ENCODE measurements around the gene AUTS2. TPM values are rescaled to one million over a fixed set of nuclear protein-coding genes. Genes with fewer than 3 reads are reported as not detected.

AUTS2 gene
- total RNA-seq, 1 donor from 2014 or later: 0.20 TPM

DNA sequence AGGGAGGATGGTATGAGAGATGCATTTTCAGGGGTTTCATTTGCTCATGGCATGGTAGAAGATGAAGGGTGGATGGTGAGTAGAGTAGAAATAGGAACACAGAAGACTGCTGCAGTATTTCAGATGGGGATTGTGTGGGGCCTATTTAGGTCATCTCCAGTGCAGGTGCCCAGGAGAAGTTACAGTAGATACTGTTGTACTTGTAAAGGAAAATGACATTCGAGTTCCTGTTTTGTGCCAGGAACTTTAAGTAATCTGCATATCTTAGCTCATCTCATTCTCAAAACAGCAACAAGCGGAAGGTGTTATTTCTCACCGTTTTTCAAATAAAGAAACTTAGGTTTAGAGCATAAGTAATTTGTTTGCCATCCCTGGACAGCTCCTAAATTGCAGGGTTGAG, 156.2 kb downstream of the AUTS2 start:
- DNase-seq (ENCODE audit: low read depth, low spot score): no peak

DNA sequence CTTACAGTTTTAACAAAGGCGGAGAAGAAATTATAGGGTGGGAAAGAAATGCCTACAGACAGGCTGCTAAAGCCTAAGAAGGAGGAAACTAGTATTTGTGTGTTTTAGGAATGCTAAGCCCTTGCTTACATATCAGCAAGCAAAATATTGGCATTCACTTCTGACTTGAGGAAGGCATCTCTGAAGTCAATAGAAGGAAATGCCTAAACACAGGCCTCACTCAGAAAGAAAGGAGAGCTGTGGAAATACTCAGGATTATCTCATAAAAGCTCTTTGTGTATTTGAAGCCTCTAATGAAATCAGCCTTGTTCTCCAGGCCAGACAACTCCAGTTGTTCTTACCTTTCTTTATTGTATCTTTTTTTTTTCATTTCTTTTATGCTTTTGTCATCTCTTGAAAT, 158.0 kb downstream of the AUTS2 start:
- no peak for DNase-seq (ENCODE audit: low read depth, low spot score)

DNA sequence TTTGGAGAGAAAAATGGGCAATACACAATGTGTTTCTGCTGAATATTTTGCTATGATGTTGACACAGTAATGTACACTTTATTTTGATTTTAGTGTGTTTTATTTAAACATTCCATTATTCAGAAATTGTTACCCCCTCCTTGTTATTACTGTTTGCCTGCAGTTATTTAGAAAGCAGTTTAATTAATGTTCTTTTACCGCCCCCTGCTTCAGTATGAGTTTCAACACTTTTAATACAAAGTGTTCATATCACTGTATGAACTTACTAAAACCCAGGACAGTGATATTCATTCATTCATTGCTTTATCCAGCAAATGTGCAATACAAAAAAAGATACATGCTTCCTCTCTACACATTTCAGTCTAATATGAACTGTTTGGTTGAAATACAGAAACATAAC, 159.3 kb downstream of the AUTS2 start:
- no peak for DNase-seq (ENCODE audit: low read depth, low spot score)

DNA sequence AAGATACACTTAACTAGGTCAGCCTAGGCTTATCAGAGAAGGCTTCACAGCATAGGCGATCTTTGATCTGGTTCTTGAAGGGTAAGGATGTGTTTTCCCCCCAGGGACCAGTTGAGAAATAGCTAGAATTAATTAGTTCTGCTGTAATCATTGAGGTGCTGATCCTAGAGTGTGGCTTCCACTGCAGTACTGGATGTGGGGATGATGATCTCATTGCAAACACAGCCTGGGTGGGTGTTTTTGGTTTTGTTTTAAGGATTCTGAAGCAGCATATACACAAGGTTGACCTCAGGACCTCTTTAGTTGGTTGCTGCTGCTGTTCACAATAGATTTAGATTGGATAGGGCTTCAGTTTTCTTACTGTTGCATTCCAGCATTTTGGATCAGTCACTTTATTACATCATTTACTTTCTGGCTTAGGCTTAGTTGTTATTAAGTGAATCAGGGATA, 159.7 kb downstream of the AUTS2 start:
- no peak for DNase-seq (ENCODE audit: low read depth, low spot score)

DNA sequence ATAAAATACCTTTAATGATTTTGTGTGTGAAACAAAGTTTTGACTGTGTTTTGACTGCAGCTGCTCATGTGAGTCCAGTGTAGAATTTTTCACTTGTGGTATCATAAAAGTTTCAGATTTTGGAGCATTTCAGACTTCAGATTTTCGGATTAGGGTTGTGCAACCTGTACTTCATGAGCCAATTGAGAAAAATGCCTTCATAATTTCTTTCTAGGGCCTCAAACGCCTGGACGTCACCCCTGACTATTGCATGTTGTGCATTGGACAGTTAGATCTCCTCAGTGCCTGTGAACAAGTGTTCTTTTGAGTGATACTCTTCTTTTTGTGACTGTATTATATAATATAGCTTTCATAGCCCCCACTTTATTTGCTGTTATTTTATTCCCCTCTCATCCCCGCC, 161.1 kb downstream of the AUTS2 start:
- no peak for DNase-seq (ENCODE audit: low read depth, low spot score)

DNA sequence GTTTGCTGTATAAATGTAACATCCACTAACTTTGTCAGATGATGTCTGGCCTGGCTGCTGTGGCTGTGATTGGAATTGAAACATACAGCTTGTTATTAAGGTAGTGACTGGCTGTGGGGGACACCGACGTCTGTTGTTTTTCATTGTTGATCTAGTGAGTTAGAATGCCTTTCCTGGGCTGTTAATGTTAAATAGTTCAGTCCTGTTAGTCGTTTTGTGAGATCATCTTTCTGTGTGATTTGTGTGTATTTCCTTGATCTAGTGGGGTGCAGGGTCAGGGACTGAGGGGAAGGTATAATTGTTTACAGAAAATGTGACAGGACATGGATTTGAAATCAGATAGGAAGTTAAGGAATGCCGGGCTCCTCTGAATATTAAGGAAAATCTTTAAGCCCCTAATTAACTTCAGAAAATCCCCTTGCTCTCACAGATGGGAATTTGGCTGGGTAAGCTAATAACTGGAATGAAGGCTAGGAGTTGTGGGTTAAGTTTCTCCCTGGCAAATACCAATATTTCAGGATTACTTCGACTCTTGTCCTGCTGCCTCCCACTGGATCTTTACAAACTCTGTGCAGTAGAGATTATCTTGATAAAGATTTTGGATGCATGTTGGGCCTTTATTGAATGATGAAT, 163.1 kb downstream of the AUTS2 start:
- DNase-seq (ENCODE audit: low read depth, low spot score): no peak

DNA sequence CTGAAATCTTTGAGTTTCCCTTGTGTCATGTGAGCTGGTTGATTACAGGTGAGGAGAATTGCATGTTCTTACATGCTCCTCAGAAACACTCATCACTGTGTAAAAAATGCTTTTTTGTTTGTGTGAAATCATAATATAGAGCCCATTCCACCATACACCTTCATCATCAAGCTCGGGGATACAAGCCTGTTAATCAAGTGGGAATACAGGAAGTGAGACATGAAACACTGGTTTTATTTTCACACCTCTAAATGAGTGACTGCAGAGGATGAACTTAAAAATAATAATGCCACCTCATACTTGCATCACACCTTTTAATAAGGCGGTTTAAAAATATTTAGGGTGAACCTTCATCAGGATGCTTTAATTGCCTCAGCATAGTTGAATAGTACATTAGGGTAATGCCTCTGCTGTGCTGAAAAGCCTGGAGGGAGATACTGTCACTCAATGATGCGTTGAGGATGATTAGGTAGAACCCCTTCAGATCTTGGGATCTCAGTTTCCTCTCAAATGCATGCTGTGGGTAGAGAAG, 164.6 kb downstream of the AUTS2 start:
- DNase-seq (ENCODE audit: low read depth, low spot score): no peak

DNA sequence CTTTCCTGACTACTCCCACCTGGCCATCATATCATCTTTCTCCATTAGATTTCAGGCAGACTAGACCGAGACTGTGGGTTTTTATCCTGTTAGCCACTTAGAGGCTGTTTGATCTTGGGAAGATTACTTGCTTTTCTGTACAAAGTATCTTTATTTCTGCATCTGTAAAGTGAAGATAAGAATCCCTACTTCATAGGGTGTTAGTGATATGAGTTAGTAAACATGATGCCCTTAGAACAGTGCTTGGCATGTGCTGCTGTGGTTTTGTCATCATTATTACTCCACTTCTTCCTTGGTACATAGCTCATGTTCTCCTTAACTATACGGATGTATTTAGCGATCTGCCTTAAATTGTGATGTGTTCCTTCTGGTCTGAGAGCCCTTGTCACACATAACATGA, 165.2 kb downstream of the AUTS2 start:
- DNase-seq (ENCODE audit: low read depth, low spot score): no peak

DNA sequence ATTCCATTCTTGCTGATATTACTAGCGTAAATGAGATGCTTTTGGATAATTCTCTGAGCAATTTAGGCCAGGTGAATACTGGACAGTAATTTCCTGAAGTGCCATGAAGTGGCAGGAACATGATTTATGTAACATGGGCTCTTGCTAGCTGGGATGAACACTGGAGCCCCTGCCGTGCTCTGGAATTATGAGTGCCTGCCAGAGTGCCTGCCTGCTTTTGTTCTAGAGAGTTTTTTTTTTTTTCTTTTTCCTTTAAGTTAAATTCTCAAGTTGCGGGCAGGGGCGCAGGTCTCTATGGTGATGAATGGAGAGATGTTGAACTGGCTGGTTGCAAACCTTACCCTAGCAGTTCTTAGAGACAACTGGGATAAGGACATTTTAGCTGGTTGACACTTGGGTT, 165.9 kb downstream of the AUTS2 start:
- no peak for DNase-seq (ENCODE audit: low read depth, low spot score)

DNA sequence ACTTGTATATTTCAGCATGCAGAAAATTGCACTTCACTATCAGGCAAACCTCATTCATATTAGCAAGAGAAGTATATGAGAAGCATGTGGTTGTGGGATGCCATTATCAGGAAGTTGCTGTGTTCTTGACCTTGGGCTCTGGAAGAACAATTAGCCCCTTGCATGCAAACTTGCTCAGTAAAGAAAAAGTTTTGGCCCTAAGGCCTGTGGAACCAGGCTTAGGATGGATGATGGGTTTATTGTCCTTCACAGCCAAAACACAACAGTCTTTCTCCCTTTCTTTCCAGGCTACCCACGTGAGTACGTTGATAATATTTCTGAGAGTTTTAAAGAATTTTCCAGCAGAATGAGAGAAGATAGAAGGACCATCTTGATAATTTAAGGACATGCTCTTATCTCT, 166.4 kb downstream of the AUTS2 start:
- no peak for DNase-seq (ENCODE audit: low read depth, low spot score)

DNA sequence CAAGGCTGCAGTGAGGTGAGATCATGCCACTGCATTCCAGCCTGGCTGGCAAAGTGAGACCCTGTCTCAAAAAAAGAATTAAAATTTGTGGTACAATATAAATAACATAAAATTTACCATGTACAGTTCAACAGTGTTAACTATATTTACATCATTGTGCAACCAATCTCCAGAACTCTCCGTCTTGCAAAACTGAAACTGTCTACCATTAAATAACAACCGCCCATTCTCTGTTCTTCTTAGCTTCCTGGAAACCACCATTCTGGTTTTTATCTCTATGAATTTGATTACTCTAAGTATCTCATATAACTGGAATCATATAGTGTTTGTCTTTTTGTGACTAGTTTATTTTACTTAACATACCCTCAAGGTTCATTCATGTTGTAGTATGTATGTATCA, 167.6 kb downstream of the AUTS2 start:
- DNase-seq (ENCODE audit: low read depth, low spot score): no peak

DNA sequence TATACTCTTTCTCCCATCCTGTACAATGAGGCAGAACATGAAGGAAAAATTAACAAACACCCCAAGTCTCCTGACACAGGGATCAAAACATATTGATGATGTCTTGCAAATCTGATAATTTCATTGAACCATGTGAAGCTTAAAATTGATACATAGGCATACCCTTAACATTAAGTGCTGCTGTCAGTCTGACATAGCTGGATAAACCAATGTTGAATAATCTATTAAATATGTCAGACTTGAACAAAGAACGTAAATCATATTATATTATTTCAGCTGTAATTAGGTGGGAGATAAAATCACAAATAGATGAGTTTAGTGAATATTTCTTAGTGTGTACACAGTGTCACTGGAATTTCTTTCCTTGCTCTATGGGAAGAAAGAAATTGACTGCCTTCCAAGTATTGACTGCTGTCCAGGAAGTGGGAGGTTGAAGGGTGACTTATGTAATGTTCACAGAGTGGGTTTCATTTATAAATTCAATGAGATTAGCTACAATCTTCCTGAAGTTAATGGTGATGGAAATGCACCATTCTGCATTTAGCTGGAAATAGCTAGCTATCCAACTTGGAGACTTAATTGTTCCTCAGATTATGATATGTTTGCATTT, 170.8 kb downstream of the AUTS2 start:
- DNase-seq (ENCODE audit: low read depth, low spot score): no peak

DNA sequence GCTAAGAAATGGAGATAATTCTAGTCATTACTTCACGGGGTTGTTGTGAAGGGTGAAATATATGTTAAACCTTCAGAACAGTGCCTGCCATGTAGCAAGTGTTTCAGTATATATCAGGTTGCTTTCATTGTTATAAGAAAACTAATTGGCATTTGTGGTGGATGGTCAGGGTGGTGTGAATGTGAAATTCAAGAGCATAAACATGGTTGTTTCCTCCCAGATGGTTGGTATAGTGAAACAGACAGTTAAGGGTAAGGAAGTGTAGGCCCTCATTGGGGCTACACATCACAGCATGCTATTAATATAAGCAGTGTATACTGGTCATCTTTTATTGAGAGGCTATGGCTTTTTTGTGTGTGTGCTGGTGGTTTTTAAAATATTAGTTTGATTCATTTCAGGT, 171.6 kb downstream of the AUTS2 start:
- DNase-seq (ENCODE audit: low read depth, low spot score): no peak

DNA sequence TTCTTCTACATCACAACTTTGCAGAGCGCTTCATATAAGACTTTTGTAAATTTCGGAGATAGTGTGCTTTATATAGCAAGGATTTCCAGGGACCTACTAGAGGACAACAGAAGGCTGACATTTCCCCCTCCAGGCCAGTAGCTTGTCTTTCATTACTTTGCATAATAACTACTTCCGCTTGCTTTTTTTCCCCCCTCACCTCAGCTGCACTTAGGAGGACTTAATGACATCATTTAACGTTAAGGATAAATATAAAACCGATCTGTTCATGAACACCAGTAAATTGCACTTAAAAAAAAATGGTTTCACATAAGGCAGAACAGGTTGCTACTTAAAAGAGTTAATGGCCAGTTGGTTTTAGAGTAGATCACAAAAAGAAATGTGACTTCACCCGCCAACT, 172.3 kb downstream of the AUTS2 start:
- DNase-seq (ENCODE audit: low read depth, low spot score): no peak

DNA sequence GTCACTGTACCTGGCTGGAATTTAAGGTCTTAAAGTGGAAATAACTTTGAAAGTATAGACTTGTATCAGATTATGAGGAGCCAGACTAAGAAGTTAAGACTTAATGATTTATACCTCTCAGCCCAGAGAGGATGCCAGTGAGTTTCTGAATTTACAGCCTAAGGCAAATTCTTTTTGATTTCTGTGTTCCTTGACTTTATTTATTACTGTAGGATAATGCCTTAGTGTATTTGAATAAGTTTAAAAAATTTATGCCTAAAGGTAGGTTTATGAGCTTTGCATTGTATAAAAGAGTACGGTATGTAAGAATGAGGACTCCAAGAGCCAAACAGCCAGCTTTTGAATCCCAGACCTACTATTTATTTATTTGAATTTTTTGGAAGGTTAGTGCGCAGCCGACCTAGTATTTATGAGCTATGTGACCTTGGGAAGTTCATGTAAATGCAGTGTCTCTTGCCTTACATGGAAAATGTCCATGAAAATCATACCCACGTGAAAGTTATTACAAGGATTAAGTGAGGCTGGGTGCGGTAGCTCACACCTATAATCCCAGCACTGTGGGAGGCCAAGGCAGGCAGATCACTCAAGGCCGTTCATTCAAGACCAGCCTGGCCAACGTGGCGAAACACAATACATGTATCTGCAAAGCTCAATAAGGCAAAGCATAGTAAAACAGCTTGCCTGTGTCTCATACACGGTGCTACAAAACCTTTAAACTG, 174.6 kb downstream of the AUTS2 start:
- no peak for DNase-seq (ENCODE audit: low read depth, low spot score)

DNA sequence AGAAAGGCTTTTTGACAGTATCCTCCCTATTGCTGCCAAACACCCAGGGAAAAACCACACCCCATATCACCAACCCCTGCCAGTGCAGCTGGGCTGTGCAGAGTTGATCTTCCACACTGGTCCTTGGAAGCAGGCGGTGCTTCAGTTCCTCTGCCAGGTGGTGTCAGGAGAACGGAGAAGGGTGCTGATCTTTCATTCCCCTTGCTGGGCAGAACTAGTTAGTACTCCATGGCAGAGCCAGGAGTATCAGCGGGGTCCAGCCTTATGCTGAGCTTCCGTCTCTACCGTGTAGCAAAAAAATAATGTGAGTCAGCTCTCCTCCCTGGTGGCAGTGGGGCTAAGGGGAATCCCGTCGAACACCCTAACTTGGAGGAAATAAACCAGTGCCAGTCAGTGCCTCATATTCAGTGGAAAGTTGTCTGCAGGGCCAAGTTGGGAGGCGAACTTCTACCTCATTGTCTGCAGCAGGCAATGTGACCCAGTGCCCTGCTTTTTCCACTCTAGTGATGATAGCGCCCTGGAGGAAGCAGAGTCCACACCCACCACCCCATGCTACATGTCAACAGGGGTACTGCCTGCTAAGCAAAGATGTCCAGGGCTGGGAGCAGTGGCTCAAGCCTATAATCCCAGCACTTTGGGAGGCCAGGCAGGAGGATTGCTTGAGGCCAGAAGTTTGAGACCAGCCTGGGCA, 175.4 kb downstream of the AUTS2 start:
- no peak for DNase-seq (ENCODE audit: low read depth, low spot score)

DNA sequence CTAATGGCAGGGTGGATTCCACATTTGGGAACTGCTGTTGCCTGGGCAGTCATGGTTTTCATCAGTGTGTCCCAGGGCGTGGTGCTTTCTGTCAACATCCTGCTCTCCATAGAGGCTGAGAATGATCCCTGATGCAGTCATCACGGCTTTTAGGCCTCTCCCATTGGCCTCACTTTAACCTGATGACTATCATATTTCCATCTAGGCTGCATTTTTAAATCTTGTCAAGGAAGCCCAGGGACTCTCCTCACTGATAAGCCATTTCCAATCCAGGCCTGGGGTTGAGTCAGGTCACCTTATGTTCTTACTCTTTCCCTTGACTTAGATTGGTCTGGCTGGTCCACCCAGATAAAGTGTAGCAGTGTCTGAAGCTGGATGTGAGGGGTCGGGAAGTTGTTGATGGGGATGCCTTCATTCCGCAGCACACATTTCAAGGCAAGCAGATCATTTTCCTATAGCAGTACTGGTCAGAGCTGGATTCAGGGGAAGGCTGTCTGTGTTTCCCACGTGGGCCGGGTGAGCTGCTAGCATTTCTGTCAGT, 177.0 kb downstream of the AUTS2 start:
- DNase-seq (ENCODE audit: low read depth, low spot score): no peak

DNA sequence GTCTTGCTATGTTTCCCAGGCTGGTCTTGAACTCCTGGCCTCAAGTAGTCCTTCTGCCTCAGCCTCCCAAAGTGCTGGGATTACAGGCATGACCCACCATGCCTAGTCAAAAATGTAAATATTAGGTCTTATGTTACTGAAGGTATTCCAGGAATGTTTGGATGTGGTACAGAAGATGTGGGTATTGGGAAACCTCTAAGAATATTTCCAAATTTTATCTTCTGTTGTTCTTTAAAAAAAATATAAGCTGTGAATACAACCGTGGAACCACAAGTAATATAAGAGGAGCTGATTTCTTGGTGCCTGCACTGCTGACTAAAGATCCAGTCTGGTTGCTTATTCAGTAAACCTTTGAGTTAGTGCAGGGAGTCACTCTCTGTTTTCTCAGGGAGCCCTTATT, 178.3 kb downstream of the AUTS2 start:
- no peak for DNase-seq (ENCODE audit: low read depth, low spot score)

DNA sequence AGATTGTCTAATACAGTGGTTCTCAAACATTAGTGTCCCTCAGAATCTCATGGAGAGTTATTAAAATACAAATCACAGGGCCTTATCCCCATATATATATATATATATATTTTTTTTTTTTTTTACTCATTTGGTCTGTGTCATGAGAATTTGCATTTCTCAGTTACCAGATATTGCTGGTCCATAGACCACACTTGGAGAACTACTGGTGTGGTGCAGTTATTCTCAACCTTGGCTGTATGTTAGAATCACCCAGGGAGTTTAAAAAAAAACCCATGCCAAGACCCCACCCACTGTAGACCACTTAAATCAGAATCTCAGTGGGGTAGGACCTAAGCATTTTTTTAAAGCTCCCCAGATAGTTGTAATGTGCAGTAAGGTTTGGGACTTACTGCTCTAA, 179.9 kb downstream of the AUTS2 start:
- DNase-seq (ENCODE audit: low read depth, low spot score): no peak

DNA sequence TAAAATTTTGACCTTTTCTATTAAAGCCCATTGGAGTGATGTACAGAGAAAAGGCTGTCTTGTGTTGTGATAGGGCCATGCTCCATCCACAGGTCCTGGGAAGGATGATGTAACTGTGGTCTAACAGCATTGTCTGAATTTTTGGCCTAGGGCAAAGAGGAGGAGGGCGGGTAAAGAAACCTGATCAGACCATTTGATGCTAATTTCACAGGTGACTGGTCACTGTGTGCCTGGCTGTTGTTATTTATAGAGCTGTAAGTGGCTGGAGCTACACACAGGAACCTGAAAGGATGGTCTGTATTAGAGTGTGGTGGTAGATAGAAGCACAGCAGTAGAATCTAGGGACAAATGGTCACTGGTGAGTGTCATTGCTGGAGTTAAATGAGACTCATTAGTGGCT, 182.1 kb downstream of the AUTS2 start:
- no peak for DNase-seq (ENCODE audit: low read depth, low spot score)

DNA sequence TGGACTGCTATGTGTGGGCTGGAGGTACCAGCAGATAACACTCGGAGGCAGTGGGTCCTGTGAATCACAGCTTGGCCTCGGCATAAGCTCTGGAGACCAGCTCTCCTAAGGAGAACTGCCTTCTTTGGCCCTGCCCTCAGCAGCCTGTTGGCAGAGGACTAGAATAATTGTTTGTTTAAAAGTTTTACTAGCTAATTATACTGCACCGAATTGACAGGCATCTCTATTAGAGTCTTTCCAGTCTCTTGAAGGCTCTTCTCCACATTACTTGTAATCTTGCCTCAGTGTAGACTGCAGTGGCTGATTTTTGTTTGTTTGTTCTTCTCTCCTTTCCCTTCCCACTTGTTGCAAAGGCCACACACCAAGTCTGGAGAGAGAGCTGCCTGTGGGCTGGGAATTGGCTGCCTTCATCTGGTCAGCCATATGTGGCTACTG, 183.2 kb downstream of the AUTS2 start:
- DNase-seq (ENCODE audit: low read depth, low spot score): no peak

All from pulmonary artery endothelial cell (primary cell).